OCI-LY3 (cell line): ENCODE results near the gene GDAP2.
A peak's percentile ranks its signal among the peaks of the same experiment; 100 is the strongest.
"Not testable (repeated sequence)": the region's sequence is repeated elsewhere in the genome, so short reads cannot be mapped to it uniquely, and the experiment has no call there.

Experiments used
- H2AFZ ChIP-seq: fragments of 200-600, 300-600 bp; shearing (Covaris generic); 2 replicates; pipeline ENCODE4 v1.6.0; 2014; ENCODE audit warnings: antibody characterized with exemption, low read depth, low read length
- H3K27ac ChIP-seq: fragments of 200-600, 300-600 bp; sonication (generic); 2 replicates; pipeline ENCODE4 v1.5.1; 2014; ENCODE audit warnings: mild to moderate bottlenecking, low read length, moderate library complexity, mixed read lengths
- H3K27me3 ChIP-seq: fragments of 200-600, 300-600 bp; sonication (generic); 2 replicates; pipeline ENCODE4 v1.6.1; 2014; ENCODE audit warnings: low read depth, low read length, mixed read lengths
- H3K36me3 ChIP-seq: fragments of 200-600, 300-600 bp; sonication (generic); replicated peaks from 2 replicates; pipeline ENCODE3; 2014; ENCODE audit warnings: low read depth, low read length, mixed read lengths
- H3K4me1 ChIP-seq: fragments of 300-600, 200-600 bp; sonication (generic); 2 replicates; pipeline ENCODE4 v1.6.1; 2014; ENCODE audit warnings: low read length, mixed read lengths
- H3K4me2 ChIP-seq: fragments of 200-600, 300-600 bp; sonication (generic); 2 replicates; pipeline ENCODE4 v1.6.1; 2014; ENCODE audit warnings: low read length, mixed read lengths
- H3K4me3 ChIP-seq: fragments of 300-600, 200-600 bp; sonication (generic); 2 replicates; pipeline ENCODE4 v1.5.1; 2014; ENCODE audit warnings: antibody characterized with exemption, mild to moderate bottlenecking, low read length, moderate library complexity
- H3K79me2 ChIP-seq: fragments of 300-600, 200-600 bp; shearing (Covaris generic); 2 replicates; pipeline ENCODE4 v1.6.1; 2014; ENCODE audit warnings: mild to moderate bottlenecking, low read length, mixed read lengths
- H3K9ac ChIP-seq: fragments of 300-600, 200-600 bp; shearing (Covaris generic); 2 replicates; pipeline ENCODE4 v1.6.0; 2014; ENCODE audit warnings: mild to moderate bottlenecking, low read length, moderate library complexity
- H3K9me3 ChIP-seq: fragments of 200-600, 300-600 bp; shearing (Covaris generic); 2 replicates; pipeline ENCODE4 v1.6.1; 2014; ENCODE audit warnings: low read length, mixed read lengths; ENCODE audit not compliant: insufficient read depth
- H4K20me1 ChIP-seq: fragments of 200-600, 300-600 bp; sonication (generic); 2 replicates; pipeline ENCODE4 v1.6.1; 2016; ENCODE audit warnings: low read length, mixed read lengths; ENCODE audit not compliant: insufficient read depth
- CTCF ChIP-seq: fragments of 200-600, 300-600 bp; sonication (generic); IDR thresholded peaks from 2 replicates; pipeline ENCODE4 v1.5.1; 2014; ENCODE audit warnings: antibody characterized with exemption, low read length, low read depth
- EZH2phosphoT487 ChIP-seq: fragments of 200-600 bp; shearing (Covaris generic); IDR thresholded peaks from 2 replicates; pipeline ENCODE4 v1.6.1; 2018; ENCODE audit warnings: antibody characterized with exemption, mixed run types, low read depth

The GDAP2 gene

GRCh38 chr1:117930484-117930883 is 1.1 kb upstream of the GDAP2 start:
- H2AFZ ChIP-seq: no peak overlapping the region
- no peaks in the 10 kb centered on the region for H4K20me1 ChIP-seq
- H3K36me3 ChIP-seq: peaks cover 9% of the 10 kb centered on the region
- no peaks in the 10 kb centered on the region for H3K9me3 ChIP-seq
- no peak for TF ChIP-seq CTCF
- no peak for TF ChIP-seq EZH2phosphoT487
- peaks cover 15% of the 10 kb centered on the region for H3K4me1 ChIP-seq
- H3K9ac ChIP-seq: peak overlapping the region; percentile 78
- H3K27me3 ChIP-seq: no peaks in the 10 kb centered on the region
- H3K4me3 ChIP-seq: peak overlapping the region; percentile 99
- peaks cover 72% of the 10 kb centered on the region for H3K79me2 ChIP-seq
- 0 out of 2 replicates have a peak overlapping the region, but pooled peaks have one; percentile 32 for H3K27ac ChIP-seq
- peak overlapping the region; percentile 97 for H3K4me2 ChIP-seq

- Histone ChIP-seq H2AFZ (peak overlapping the region; percentile 29; the same call in 1 of the 2 replicates), H3K36me3 (peaks cover 9% of the 10 kb centered on the region), H3K27me3 (no peaks in the 10 kb centered on the region), H3K4me3 (peak overlapping the region; percentile 99), H4K20me1 (no peaks in the 10 kb centered on the region), H3K9me3 (no peaks in the 10 kb centered on the region), H3K79me2 (peaks cover 72% of the 10 kb centered on the region), H3K4me2 (peak overlapping the region; percentile 97), H3K9ac (peak overlapping the region; percentile 78), H3K27ac (peak overlapping the region; percentile 32), H3K4me1 (peaks cover 15% of the 10 kb centered on the region)
- TF ChIP-seq CTCF: no peak
- TF ChIP-seq EZH2phosphoT487: no peak
These were observed 689 bp upstream of the GDAP2 start for GRCh38 chr1:117930173-117930447.

GRCh38 chr1:117928881-117929342 is 509 bp downstream of the GDAP2 start:
- Histone ChIP-seq H2AFZ (peak overlapping the region; percentile 32; the same call in 1 of the 2 replicates), H3K4me1 (peaks cover 15% of the 10 kb centered on the region), H4K20me1 (no peaks in the 10 kb centered on the region)

GRCh38 chr1:117925981-117926380 is 3.4 kb downstream of the GDAP2 start:
- Histone ChIP-seq H3K9me3 (no peaks in the 10 kb centered on the region), H3K4me1 (peaks cover 9% of the 10 kb centered on the region), H2AFZ (no peak overlapping the region), H3K4me3 (no peak overlapping the region), H3K27ac (no peak overlapping the region), H3K27me3 (no peaks in the 10 kb centered on the region), H3K36me3 (no peaks in the 10 kb centered on the region), H3K4me2 (no peak overlapping the region), H3K79me2 (peaks cover 38% of the 10 kb centered on the region), H4K20me1 (no peaks in the 10 kb centered on the region), H3K9ac (no peak overlapping the region)
- TF ChIP-seq CTCF (no peak), EZH2phosphoT487 (no peak)

More at GRCh38 chr1:117928881-117929342, 509 bp downstream of the GDAP2 start:
- Histone ChIP-seq H3K27me3 (no peaks in the 10 kb centered on the region), H3K4me3 (peak overlapping the region; percentile 99), H3K36me3 (peaks cover 3% of the 10 kb centered on the region), H3K9ac (peak overlapping the region; percentile 78), H3K9me3 (no peaks in the 10 kb centered on the region), H3K27ac (peak overlapping the region; percentile 21), H3K4me2 (peak overlapping the region; percentile 84), H3K79me2 (peaks cover 67% of the 10 kb centered on the region)
- TF ChIP-seq CTCF: no peak
- TF ChIP-seq EZH2phosphoT487: no peak

- H4K20me1 ChIP-seq, H3K4me3 ChIP-seq, H3K4me1 ChIP-seq, H3K36me3 ChIP-seq, H3K27me3 ChIP-seq, H3K4me2 ChIP-seq, H3K27ac ChIP-seq, H3K9me3 ChIP-seq, H2AFZ ChIP-seq, H3K79me2 ChIP-seq, H3K9ac ChIP-seq: not testable (repeated sequence)
These were observed 6.7 kb downstream of the GDAP2 start for GRCh38 chr1:117922717-117923116.
